ENCODE results near the gene SYTL5. TPM values are rescaled to one million over a fixed set of nuclear protein-coding genes. Genes with fewer than 3 reads are reported as not detected.

The SYTL5 gene
- total RNA-seq, 1 experiment from 2014 or later, result 0.47 TPM

DNA sequence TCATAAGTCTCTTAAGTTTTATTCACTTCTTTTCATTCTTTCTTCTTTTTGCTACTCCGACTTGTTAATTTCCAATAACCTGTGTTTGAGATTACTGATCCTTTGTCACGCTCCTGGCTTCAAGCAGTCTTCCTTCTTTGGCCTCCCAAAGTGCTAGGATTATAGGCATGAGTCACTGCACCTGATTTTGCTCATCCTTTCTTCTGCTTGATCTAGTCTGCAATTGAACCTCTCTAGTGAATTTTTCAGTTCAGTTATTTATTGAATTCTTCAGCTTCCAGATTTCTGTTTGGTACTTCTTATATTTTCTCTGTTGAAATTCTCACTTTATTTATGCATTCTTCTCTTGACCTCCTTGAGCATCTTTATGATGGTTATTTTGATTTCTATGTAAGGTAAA is 38.6 kb upstream of the SYTL5 start:
- Mint-ChIP-seq H3K27me3 (ENCODE audit: unreplicated experiment) (no peaks in the 10 kb centered on the region), H3K4me3 (ENCODE audit: low read depth, unreplicated experiment) (no peak overlapping the region), H3K9me3 (ENCODE audit: low read depth, unreplicated experiment) (no peaks in the 10 kb centered on the region), H3K4me1 (ENCODE audit: low read depth, unreplicated experiment) (no peaks in the 10 kb centered on the region), H3K36me3 (ENCODE audit: insufficient read depth, unreplicated experiment) (no peaks in the 10 kb centered on the region), H3K27ac (ENCODE audit: unreplicated experiment) (no peak overlapping the region)
- intact Hi-C loops (cut with micrococcal nuclease; ENCODE audit: unreplicated experiment), result no loop called here
- CTCF ChIA-PET, result no interaction called here
- TF ChIP-seq, protein P1, sequence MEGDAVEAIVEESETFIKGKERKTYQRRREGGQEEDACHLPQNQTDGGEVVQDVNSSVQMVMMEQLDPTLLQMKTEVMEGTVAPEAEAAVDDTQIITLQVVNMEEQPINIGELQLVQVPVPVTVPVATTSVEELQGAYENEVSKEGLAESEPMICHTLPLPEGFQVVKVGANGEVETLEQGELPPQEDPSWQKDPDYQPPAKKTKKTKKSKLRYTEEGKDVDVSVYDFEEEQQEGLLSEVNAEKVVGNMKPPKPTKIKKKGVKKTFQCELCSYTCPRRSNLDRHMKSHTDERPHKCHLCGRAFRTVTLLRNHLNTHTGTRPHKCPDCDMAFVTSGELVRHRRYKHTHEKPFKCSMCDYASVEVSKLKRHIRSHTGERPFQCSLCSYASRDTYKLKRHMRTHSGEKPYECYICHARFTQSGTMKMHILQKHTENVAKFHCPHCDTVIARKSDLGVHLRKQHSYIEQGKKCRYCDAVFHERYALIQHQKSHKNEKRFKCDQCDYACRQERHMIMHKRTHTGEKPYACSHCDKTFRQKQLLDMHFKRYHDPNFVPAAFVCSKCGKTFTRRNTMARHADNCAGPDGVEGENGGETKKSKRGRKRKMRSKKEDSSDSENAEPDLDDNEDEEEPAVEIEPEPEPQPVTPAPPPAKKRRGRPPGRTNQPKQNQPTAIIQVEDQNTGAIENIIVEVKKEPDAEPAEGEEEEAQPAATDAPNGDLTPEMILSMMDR (IDR thresholded peaks at IDR 0.05; ENCODE audit: unreplicated experiment), result no peak
- BruUV-seq (replicated peaks), result no TSS peak
- DNase-seq, result no peak

GRCh38 chrX:37975421-37975820 is 30.9 kb upstream of the SYTL5 start:
- TF ChIP-seq, protein P1 (IDR thresholded peaks at IDR 0.05; ENCODE audit: unreplicated experiment), result no peak
- no peak for DNase-seq
- CTCF ChIA-PET, result no interaction called here
- no peaks in the 10 kb centered on the region for H3K9me3 Mint-ChIP-seq (ENCODE audit: low read depth, unreplicated experiment)
- intact Hi-C loops (cut with micrococcal nuclease; ENCODE audit: unreplicated experiment), result no loop called here
- peaks cover 11% of the 10 kb centered on the region for H3K4me1 Mint-ChIP-seq (ENCODE audit: low read depth, unreplicated experiment)
- no TSS peak for BruUV-seq (replicated peaks)
- no peak overlapping the region for H3K4me3 Mint-ChIP-seq (ENCODE audit: low read depth, unreplicated experiment)
- no peak overlapping the region for H3K27ac Mint-ChIP-seq (ENCODE audit: unreplicated experiment)
- no peaks in the 10 kb centered on the region for H3K36me3 Mint-ChIP-seq (ENCODE audit: insufficient read depth, unreplicated experiment)
- no peaks in the 10 kb centered on the region for H3K27me3 Mint-ChIP-seq (ENCODE audit: unreplicated experiment)

- BruUV-seq (replicated peaks), result no TSS peak
- Mint-ChIP-seq H3K27me3 (ENCODE audit: unreplicated experiment) (no peaks in the 10 kb centered on the region), H3K36me3 (ENCODE audit: insufficient read depth, unreplicated experiment) (no peaks in the 10 kb centered on the region), H3K27ac (ENCODE audit: unreplicated experiment) (no peak overlapping the region), H3K4me1 (ENCODE audit: low read depth, unreplicated experiment) (peaks cover 11% of the 10 kb centered on the region), H3K4me3 (ENCODE audit: low read depth, unreplicated experiment) (no peak overlapping the region), H3K9me3 (ENCODE audit: low read depth, unreplicated experiment) (no peaks in the 10 kb centered on the region)
- TF ChIP-seq, protein P1 (IDR thresholded peaks at IDR 0.05; ENCODE audit: unreplicated experiment), result no peak
- CTCF ChIA-PET, result no interaction called here
- intact Hi-C loops (cut with micrococcal nuclease; ENCODE audit: unreplicated experiment), result no loop called here
- DNase-seq, result no peak
Observed at GRCh38 chrX:37976153-37976552, 30.2 kb upstream of the SYTL5 start.

- intact Hi-C loops (cut with micrococcal nuclease; ENCODE audit: unreplicated experiment), result no loop called here
- BruUV-seq (replicated peaks), result no TSS peak
- Mint-ChIP-seq H3K9me3 (ENCODE audit: low read depth, unreplicated experiment) (no peaks in the 10 kb centered on the region), H3K4me3 (ENCODE audit: low read depth, unreplicated experiment) (no peak overlapping the region), H3K27me3 (ENCODE audit: unreplicated experiment) (no peaks in the 10 kb centered on the region), H3K4me1 (ENCODE audit: low read depth, unreplicated experiment) (peaks cover 12% of the 10 kb centered on the region), H3K36me3 (ENCODE audit: insufficient read depth, unreplicated experiment) (no peaks in the 10 kb centered on the region), H3K27ac (ENCODE audit: unreplicated experiment) (no peak overlapping the region)
- CTCF ChIA-PET, result no interaction called here
- no peak for DNase-seq
- TF ChIP-seq, protein P1 (IDR thresholded peaks at IDR 0.05; ENCODE audit: unreplicated experiment), result no peak
Observed at GRCh38 chrX:37984880-37985279, 21.5 kb upstream of the SYTL5 start.

GRCh38 chrX:37986893-37987292 is 19.5 kb upstream of the SYTL5 start:
- DNase-seq, result no peak
- H3K27me3 Mint-ChIP-seq (ENCODE audit: unreplicated experiment), result no peaks in the 10 kb centered on the region
- H3K27ac Mint-ChIP-seq (ENCODE audit: unreplicated experiment), result no peak overlapping the region

More at GRCh38 chrX:37986893-37987292, 19.5 kb upstream of the SYTL5 start:
- no TSS peak for BruUV-seq (replicated peaks)
- TF ChIP-seq, protein P1 (IDR thresholded peaks at IDR 0.05; ENCODE audit: unreplicated experiment), result no peak
- no peaks in the 10 kb centered on the region for H3K36me3 Mint-ChIP-seq (ENCODE audit: insufficient read depth, unreplicated experiment)
- H3K4me3 Mint-ChIP-seq (ENCODE audit: low read depth, unreplicated experiment), result no peak overlapping the region
- CTCF ChIA-PET, result no interaction called here
- peaks cover 12% of the 10 kb centered on the region for H3K4me1 Mint-ChIP-seq (ENCODE audit: low read depth, unreplicated experiment)
- intact Hi-C loops (cut with micrococcal nuclease; ENCODE audit: unreplicated experiment), result no loop called here
- H3K9me3 Mint-ChIP-seq (ENCODE audit: low read depth, unreplicated experiment), result no peaks in the 10 kb centered on the region

All from Calu3 (cell line).